NOMO-1 treated with DMSO at 0.1 percent for 48 hours (cell line): ENCODE results near the gene TLE1.
"Not testable (repeated sequence)": the region's sequence is repeated elsewhere in the genome, so short reads cannot be mapped to it uniquely, and the experiment has no call there.

ENCODE experiments used
- DNase-seq: peaks from one replicate; lab custom pipeline; 2025; ENCODE audit not compliant: unreplicated experiment; lab: John Stamatoyannopoulos, UW

TLE1 gene

GRCh38 chr9:81602887-81603680 lies 86.3 kb downstream of the TLE1 start:
- DNase-seq = no peak

- DNase-seq = no peak
Measured at GRCh38 chr9:81601639-81602623, 87.4 kb downstream of the TLE1 start.

GRCh38 chr9:81600631-81601030 lies 88.7 kb downstream of the TLE1 start:
- no peak for DNase-seq

- peak; percentile 29 for DNase-seq
Measured at GRCh38 chr9:81599837-81600236, 89.5 kb downstream of the TLE1 start.

- no peak for DNase-seq
Measured at GRCh38 chr9:81598811-81599210, 90.5 kb downstream of the TLE1 start.

GRCh38 chr9:81598123-81598497 lies 91.2 kb downstream of the TLE1 start:
- no peak for DNase-seq

- DNase-seq = no peak
Measured at GRCh38 chr9:81597419-81598122, 91.8 kb downstream of the TLE1 start.

GRCh38 chr9:81596679-81597418 lies 92.5 kb downstream of the TLE1 start:
- DNase-seq = no peak

GRCh38 chr9:81595887-81596543 lies 93.3 kb downstream of the TLE1 start:
- DNase-seq = no peak

- not testable (repeated sequence) for DNase-seq
Measured at GRCh38 chr9:81595293-81595692, 94.1 kb downstream of the TLE1 start.

GRCh38 chr9:81594415-81594814 lies 94.9 kb downstream of the TLE1 start:
- DNase-seq = no peak

- no peak for DNase-seq
Measured at GRCh38 chr9:81592887-81593266, 96.5 kb downstream of the TLE1 start.

- no peak for DNase-seq
Measured at GRCh38 chr9:81591791-81592190, 97.6 kb downstream of the TLE1 start.

- DNase-seq = no peak
Measured at GRCh38 chr9:81590688-81591087, 98.7 kb downstream of the TLE1 start.

- DNase-seq = no peak
Measured at GRCh38 chr9:81589819-81590218, 99.5 kb downstream of the TLE1 start.

GRCh38 chr9:81589392-81589791 lies 100.0 kb downstream of the TLE1 start:
- DNase-seq = no peak

- DNase-seq = no peak
Measured at GRCh38 chr9:81588148-81588871, 101.0 kb downstream of the TLE1 start.

- DNase-seq = no peak
Measured at GRCh38 chr9:81586786-81587185, 102.6 kb downstream of the TLE1 start.

- DNase-seq = no peak
Measured at GRCh38 chr9:81585191-81585763, 104.1 kb downstream of the TLE1 start.
